K562 (cell line): Measurements from ENCODE around the gene VGF. TPM values are rescaled to one million over a fixed set of nuclear protein-coding genes. Genes with fewer than 3 reads are reported as not detected.

ENCODE experiments used
- ATAC-seq: fragments of 200-7000 bp; cut with Tn5 transposase; 3 replicates; pipeline ENCODE4 v1.9.1; 2020; ENCODE audit warnings: moderate library complexity
- BruUV-seq: library from RNA; stranded (reverse); fragments of 400-500 nt; replicated peaks from 2 replicates; lab custom pipeline; 2021; lab: Mats Ljungman, UMichigan
- CTCF ChIA-PET: fragments of 300-600 bp; formaldehyde crosslinking; extraction: SDS; loops from one replicate; lab custom pipeline; 2021; ENCODE audit warnings: low intra/inter-chr PET ratio; lab: Yijun Ruan, JAX
- POLR2A ChIA-PET: fragments of 300-600, 350-650 bp; sonication (Branson Sonifier 250); formaldehyde crosslinking; extraction: SDS; loops from one replicate; lab custom pipeline; 2021; ENCODE audit warnings: antibody characterized with exemption, inconsistent platforms; lab: Yijun Ruan, JAX
- DNase-seq, 4 experiments: peaks; one replicate each; pipeline versions ENCODE4 v3.0.0 to v3.0.0-alpha.2; 2011 to 2018; ENCODE audit warnings: low spot score in 3 of 4, mixed read lengths in 3 of 4; ENCODE audit errors: extremely low read depth in 1 of 4
- FAIRE-seq: peaks from 2 replicates; lab custom pipeline; 2011; peaks lifted over from hg19 to GRCh38; lab: Jason Lieb, UNC
- H2AFZ ChIP-seq: 2 replicates; pipeline ENCODE4 v1.6.0; 2011; ENCODE audit warnings: low read depth, low read length, control low read depth, inconsistent platforms
- H3K27ac ChIP-seq: fragments of 200-600 bp; 3 replicates; pipeline ENCODE4 v1.8.0; 2011; ENCODE audit warnings: low read depth, mild to moderate bottlenecking, control low read depth, inconsistent platforms, low read length, moderate library complexity, mixed read lengths; ENCODE audit errors: extremely low read depth
- H3K27me3 ChIP-seq, 2 experiments: fragments of 300-600 bp in 1 of 2; 2 replicates in 1 of 2; 3 replicates in 1 of 2; pipeline versions ENCODE4 v1.6.0 to v1.8.0; 2011; ENCODE audit warnings: inconsistent platforms in 2 of 2, low read length in 2 of 2, mild to moderate bottlenecking in 1 of 2, mixed read lengths in 1 of 2, moderate library complexity in 1 of 2; ENCODE audit not compliant: control insufficient read depth in 2 of 2, insufficient read depth in 2 of 2
- H3K36me3 ChIP-seq: fragments of 300-600 bp; 3 replicates; pipeline ENCODE4 v1.8.0; 2011; ENCODE audit warnings: mild to moderate bottlenecking, low read length, inconsistent platforms; ENCODE audit not compliant: control insufficient read depth, insufficient read depth
- H3K4me1 ChIP-seq, 2 experiments: fragments of 200-600 bp in 1 of 2; replicated peaks in 1 of 2; 2 replicates in 1 of 2; 3 replicates in 1 of 2; pipeline versions ENCODE4 v1.5.1 to v1.8.0; 2011; ENCODE audit warnings: inconsistent platforms in 2 of 2, low read length in 2 of 2, mild to moderate bottlenecking in 1 of 2, mixed read lengths in 1 of 2, moderate library complexity in 1 of 2; ENCODE audit not compliant: control insufficient read depth in 2 of 2, insufficient read depth in 2 of 2
- H3K4me2 ChIP-seq: 2 replicates; pipeline ENCODE4 v1.6.1; 2011; ENCODE audit warnings: low read length, control low read depth, inconsistent platforms, mixed read lengths; ENCODE audit not compliant: insufficient read depth
- H3K4me3 ChIP-seq: fragments of 200-600 bp; sonication (generic), shearing (Covaris generic); 2 replicates; pipeline ENCODE4 v1.5.1; 2016; ENCODE audit warnings: control low read depth, inconsistent platforms
- H3K79me2 ChIP-seq: fragments of 200-600 bp; 3 replicates; pipeline ENCODE4 v1.8.0; 2011; ENCODE audit warnings: low read length, inconsistent platforms; ENCODE audit not compliant: control insufficient read depth, insufficient read depth
- H3K9ac ChIP-seq, 2 experiments: 2 replicates each; pipeline versions ENCODE4 v1.6.0 to v1.6.1; 2011; ENCODE audit warnings: low read depth in 2 of 2, low read length in 2 of 2, control low read depth in 1 of 2, inconsistent platforms in 1 of 2, mild to moderate bottlenecking in 1 of 2, mixed read lengths in 1 of 2; ENCODE audit not compliant: insufficient read depth in 1 of 2
- H3K9me1 ChIP-seq: one replicate; pipeline ENCODE4 v1.6.0; 2011; ENCODE audit warnings: inconsistent platforms, mild to moderate bottlenecking, low read length, moderate library complexity; ENCODE audit not compliant: control insufficient read depth, insufficient read depth
- H3K9me3 ChIP-seq: replicated peaks from 2 replicates; pipeline ENCODE4 v1.5.1; 2011; ENCODE audit warnings: low read depth, low read length, inconsistent platforms; ENCODE audit not compliant: control insufficient read depth, insufficient read depth
- H4K20me1 ChIP-seq: replicated peaks from 2 replicates; pipeline ENCODE4 v1.6.1; 2011; ENCODE audit warnings: low read length, inconsistent platforms, mixed read lengths; ENCODE audit not compliant: control insufficient read depth, insufficient read depth
- POLR2AphosphoS5 ChIP-seq: IDR thresholded peaks from 2 replicates; pipeline ENCODE4 v1.6.1; 2011; ENCODE audit warnings: mild to moderate bottlenecking, low read depth, low read length, moderate library complexity; ENCODE audit not compliant: control insufficient read depth, insufficient read depth
- ZNF121 ChIP-seq: sonication (generic); formaldehyde crosslinking; conservative IDR thresholded peaks from 2 replicates; pipeline ENCODE4 v1.8.0; 2022; ENCODE audit warnings: missing genetic modification reagents
- WGBS: fragments of 100-300 bp; shearing (Covaris generic); methylation state at CpG from one replicate; pipeline ENCODE4 v1.1.6; 2016; ENCODE audit warnings: low coverage, mixed read lengths; ENCODE audit not compliant: insufficient coverage; ENCODE audit errors: missing lambda C conversion rate; 5-methylcytosine and 5-hydroxymethylcytosine counted together
- in situ Hi-C: fragments of 300-500 bp; cut with MboI; formaldehyde crosslinking; loops from 4 replicates; pipeline ENCODE4 v1.15.0; 2018; ENCODE audit warnings: inconsistent platforms, mixed read lengths
- intact Hi-C: fragments of 100-400 bp; cut with micrococcal nuclease; formaldehyde crosslinking; loops from 2 replicates; pipeline ENCODE4 v1.14.2; 2022
- polyA plus RNA-seq, 8 experiments: library from polyadenylated mRNA; depleted of rRNA in 4 of 8; stranded (reverse) in 5 of 8; unstranded in 3 of 8; fragments of >200 nt; fragmentation: Nextera tagmentation in 2 of 8; fragmentation: Illumina TruSeq in 1 of 8; extraction: Ambion mirVana in 2 of 8; extraction: Trizol in 1 of 8; gene quantifications; 2 replicates each; pipeline versions ENCODE4 v1.2.1 to v1.2.3, GENCODE V29; 2011 to 2014; ENCODE audit warnings: inconsistent platforms in 1 of 8, missing spikeins in 1 of 8
- total RNA-seq, 7 experiments: library from RNA; depleted of rRNA in 6 of 7; stranded (reverse); fragments of >200 nt in 6 of 7; fragmentation: Illumina TruSeq in 2 of 7; extraction: Trizol in 2 of 7; gene quantifications; 2 replicates each; pipeline versions ENCODE4 v1.2.1 to v1.2.3, GENCODE V29; 2011 to 2021; ENCODE audit warnings: low replicate concordance in 1 of 7
- TF ChIP-seq, protein P1 (sequence below), 2 experiments: fragments of 450-650 bp in 1 of 2; IDR thresholded peaks; 2 replicates each; pipeline ENCODE4 v1.6.1; 2011 to 2017; ENCODE audit warnings: low read depth in 2 of 2, antibody characterized with exemption in 1 of 2, borderline replicate concordance in 1 of 2, low read length in 1 of 2, mild to moderate bottlenecking in 1 of 2, mixed read lengths in 1 of 2; ENCODE audit not compliant: control insufficient read depth in 1 of 2

VGF gene
- total and polyA plus RNA-seq, 9 of the 15 experiments (the other 6 are each of a cell fraction or from before 2014, with no cell fraction given): 0.03 to 5.7 (median 0.34) TPM

DNA sequence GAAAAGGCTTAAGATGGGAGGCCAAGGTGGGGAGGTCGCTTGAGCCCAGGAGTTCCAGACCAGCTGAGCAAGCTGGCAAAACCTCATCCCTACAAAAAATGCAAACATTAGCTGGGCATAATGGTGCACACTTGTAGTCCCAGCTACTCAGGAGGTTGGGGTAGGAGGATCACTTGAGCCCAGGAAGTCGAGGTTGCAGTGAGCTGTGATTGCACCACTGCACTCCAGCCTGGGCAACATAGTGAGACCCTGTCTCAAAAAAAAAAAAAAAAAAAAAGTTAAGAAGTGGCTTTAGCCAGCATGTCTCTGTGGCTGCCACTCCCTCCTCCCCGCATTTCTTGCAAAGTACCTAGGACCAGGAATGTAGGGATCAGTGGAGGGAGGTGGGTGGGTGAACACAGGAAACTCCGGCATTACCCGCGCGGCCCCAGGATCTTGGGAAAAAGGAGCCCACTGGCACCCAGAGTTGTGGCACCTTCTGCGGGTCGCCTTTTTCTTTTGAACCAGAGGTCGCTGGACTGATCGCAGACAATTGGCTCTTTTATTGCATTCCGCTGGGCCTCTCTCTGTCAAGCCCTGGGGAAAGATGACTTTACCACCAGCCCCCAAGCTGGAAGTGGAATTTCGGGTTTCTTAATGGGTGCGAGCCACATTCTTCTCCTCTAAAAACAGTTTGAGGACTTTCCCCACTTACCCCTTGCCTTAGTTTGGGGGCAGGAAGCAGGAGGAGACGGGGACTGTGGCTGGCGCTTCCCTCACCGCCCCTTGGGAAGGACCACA, 3.5 kb downstream of the VGF start:
- TF ChIP-seq POLR2AphosphoS5 (no peak), ZNF121 (CRISPR knock-in tag) (peak; percentile 95)
- TF ChIP-seq, protein P1, sequence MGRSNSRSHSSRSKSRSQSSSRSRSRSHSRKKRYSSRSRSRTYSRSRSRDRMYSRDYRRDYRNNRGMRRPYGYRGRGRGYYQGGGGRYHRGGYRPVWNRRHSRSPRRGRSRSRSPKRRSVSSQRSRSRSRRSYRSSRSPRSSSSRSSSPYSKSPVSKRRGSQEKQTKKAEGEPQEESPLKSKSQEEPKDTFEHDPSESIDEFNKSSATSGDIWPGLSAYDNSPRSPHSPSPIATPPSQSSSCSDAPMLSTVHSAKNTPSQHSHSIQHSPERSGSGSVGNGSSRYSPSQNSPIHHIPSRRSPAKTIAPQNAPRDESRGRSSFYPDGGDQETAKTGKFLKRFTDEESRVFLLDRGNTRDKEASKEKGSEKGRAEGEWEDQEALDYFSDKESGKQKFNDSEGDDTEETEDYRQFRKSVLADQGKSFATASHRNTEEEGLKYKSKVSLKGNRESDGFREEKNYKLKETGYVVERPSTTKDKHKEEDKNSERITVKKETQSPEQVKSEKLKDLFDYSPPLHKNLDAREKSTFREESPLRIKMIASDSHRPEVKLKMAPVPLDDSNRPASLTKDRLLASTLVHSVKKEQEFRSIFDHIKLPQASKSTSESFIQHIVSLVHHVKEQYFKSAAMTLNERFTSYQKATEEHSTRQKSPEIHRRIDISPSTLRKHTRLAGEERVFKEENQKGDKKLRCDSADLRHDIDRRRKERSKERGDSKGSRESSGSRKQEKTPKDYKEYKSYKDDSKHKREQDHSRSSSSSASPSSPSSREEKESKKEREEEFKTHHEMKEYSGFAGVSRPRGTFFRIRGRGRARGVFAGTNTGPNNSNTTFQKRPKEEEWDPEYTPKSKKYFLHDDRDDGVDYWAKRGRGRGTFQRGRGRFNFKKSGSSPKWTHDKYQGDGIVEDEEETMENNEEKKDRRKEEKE (IDR thresholded peaks at IDR 0.05; ENCODE audit: borderline replicate concordance in 1 of 2, control insufficient read depth in 1 of 2, low read depth in 2 of 2, low read length in 1 of 2): no peak
- no peak for DNase-seq
- 81% methylated on average over 16 of the region's 17 CpGs for WGBS
- no peaks in the 10 kb centered on the region for H3K79me2 ChIP-seq
- H3K4me1 ChIP-seq: peaks cover 23 to 60% of the 10 kb centered on the region in 2 experiments
- H3K9ac ChIP-seq: no peak overlapping the region; a peak in 1 of 4 replicates
- no peak overlapping the region for H3K27ac ChIP-seq
- in situ Hi-C loops (no loop called here), intact Hi-C loops (no loop called here)
- no peak overlapping the region for H3K4me2 ChIP-seq
- no peaks in the 10 kb centered on the region for H3K9me1 ChIP-seq
- H2AFZ ChIP-seq: no peak overlapping the region
- BruUV-seq: no TSS peak
- FAIRE-seq: peak; percentile 46
- H3K27me3 ChIP-seq: peaks cover 3 to 15% of the 10 kb centered on the region in 2 experiments; a peak in 2 of 5 replicates
- POLR2A ChIA-PET: interaction anchor here (0.5 kb wide), 1 partner anchor 9 kb away, joined by 3 read pairs; no protein-coding TSS in a partner anchor
- H3K36me3 ChIP-seq: peaks cover 38% of the 10 kb centered on the region; the same call in 2 of the 3 replicates
- no peak for ATAC-seq
- H3K4me3 ChIP-seq: no peak overlapping the region
- no peaks in the 10 kb centered on the region for H3K9me3 ChIP-seq
- CTCF ChIA-PET: no interaction called here
- H4K20me1 ChIP-seq: peaks cover 12% of the 10 kb centered on the region
